ENCODE results near the gene CADM2. TPM values are rescaled to one million over a fixed set of nuclear protein-coding genes. Genes with fewer than 3 reads are reported as not detected.

CADM2 gene
- total RNA-seq, 1 donor from 2014 or later = 6.8 TPM

DNA sequence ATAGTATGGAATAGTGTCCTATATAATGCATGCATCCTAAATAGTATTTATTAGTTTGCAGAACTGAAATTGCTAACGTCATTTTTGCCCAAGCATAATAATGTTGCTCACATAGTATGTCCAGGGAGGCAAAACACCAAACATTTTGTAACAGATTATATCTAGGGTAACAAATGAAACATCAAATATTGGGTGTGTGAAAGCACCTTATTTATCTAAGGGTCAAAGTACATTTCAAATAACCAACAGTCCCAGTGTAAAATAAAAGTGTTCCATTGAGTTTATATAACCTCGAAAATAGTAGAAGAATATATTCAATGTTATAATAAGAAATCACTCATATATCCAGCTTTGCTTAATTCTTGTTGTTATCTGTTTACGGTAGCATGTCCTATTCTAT is 363.1 kb downstream of the CADM2 start:
- Mint-ChIP-seq H3K27me3 (ENCODE audit: insufficient read depth, low read depth) (no peaks in the 10 kb centered on the region), H3K27ac (no peak overlapping the region), H3K9me3 (no peaks in the 10 kb centered on the region), H3K4me3 (no peak overlapping the region), H3K4me1 (no peaks in the 10 kb centered on the region), H3K36me3 (no peaks in the 10 kb centered on the region)
- H4K20me1 ChIP-seq (ENCODE audit: low read depth) = no peaks in the 10 kb centered on the region
- H3K79me2 ChIP-seq (ENCODE audit: low read depth) = no peaks in the 10 kb centered on the region
- H3K9me3 ChIP-seq (ENCODE audit: low read depth) = no peaks in the 10 kb centered on the region
- no peaks in the 10 kb centered on the region for H3K4me1 ChIP-seq
- no peaks in the 10 kb centered on the region for H3K36me3 ChIP-seq
- H3K27ac ChIP-seq = no peak overlapping the region
- no peak overlapping the region for H3K4me3 ChIP-seq
- H3K27me3 ChIP-seq = no peaks in the 10 kb centered on the region
- DNase-seq (ENCODE audit: low spot score) = no peak
- no peak overlapping the region for H3K4me2 ChIP-seq
- no peaks in the 10 kb centered on the region for H3F3A ChIP-seq (ENCODE audit: low read depth)
- TF ChIP-seq, protein P1, sequence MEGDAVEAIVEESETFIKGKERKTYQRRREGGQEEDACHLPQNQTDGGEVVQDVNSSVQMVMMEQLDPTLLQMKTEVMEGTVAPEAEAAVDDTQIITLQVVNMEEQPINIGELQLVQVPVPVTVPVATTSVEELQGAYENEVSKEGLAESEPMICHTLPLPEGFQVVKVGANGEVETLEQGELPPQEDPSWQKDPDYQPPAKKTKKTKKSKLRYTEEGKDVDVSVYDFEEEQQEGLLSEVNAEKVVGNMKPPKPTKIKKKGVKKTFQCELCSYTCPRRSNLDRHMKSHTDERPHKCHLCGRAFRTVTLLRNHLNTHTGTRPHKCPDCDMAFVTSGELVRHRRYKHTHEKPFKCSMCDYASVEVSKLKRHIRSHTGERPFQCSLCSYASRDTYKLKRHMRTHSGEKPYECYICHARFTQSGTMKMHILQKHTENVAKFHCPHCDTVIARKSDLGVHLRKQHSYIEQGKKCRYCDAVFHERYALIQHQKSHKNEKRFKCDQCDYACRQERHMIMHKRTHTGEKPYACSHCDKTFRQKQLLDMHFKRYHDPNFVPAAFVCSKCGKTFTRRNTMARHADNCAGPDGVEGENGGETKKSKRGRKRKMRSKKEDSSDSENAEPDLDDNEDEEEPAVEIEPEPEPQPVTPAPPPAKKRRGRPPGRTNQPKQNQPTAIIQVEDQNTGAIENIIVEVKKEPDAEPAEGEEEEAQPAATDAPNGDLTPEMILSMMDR (IDR thresholded peaks at IDR 0.05) = no peak
- TF ChIP-seq EZH2 (IDR thresholded peaks at IDR 0.05) (no peak), EZH2phosphoT487 (IDR thresholded peaks at IDR 0.05) (no peak)
- H2AFZ ChIP-seq (replicated peaks) = no peak overlapping the region
- no peak overlapping the region for H3K9ac ChIP-seq

DNA sequence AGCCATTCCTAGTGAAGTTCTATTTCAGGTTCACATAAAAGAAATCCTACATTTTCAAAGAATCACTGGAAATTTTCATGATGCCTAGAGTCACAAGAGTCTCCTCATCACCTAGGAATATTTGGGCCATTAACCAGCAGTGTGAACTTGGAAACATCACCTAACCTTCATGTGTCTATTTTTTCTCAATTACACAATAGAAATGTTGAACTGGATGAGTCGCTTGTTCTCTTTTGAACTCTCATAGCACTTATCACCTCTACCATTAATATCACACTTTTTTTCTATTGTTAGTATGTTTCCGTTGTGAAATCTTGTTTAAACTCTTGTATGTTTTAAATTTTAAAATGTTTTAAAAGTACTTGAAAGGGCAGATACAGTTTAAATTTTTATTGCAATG is 371.3 kb downstream of the CADM2 start:
- no peaks in the 10 kb centered on the region for H3F3A ChIP-seq (ENCODE audit: low read depth)
- no peak for DNase-seq (ENCODE audit: low spot score)
- H3K4me3 Mint-ChIP-seq = no peak overlapping the region
- no peaks in the 10 kb centered on the region for H3K27me3 ChIP-seq
- TF ChIP-seq EZH2 (IDR thresholded peaks at IDR 0.05) (no peak), EZH2phosphoT487 (IDR thresholded peaks at IDR 0.05) (no peak)
- TF ChIP-seq, protein P1 (IDR thresholded peaks at IDR 0.05) = no peak
- H3K27me3 Mint-ChIP-seq (ENCODE audit: insufficient read depth, low read depth) = no peaks in the 10 kb centered on the region
- H3K4me2 ChIP-seq = no peak overlapping the region
- H3K9me3 Mint-ChIP-seq = no peaks in the 10 kb centered on the region
- H3K27ac ChIP-seq = no peak overlapping the region
- no peaks in the 10 kb centered on the region for H3K36me3 ChIP-seq
- no peak overlapping the region for H2AFZ ChIP-seq (replicated peaks)
- no peaks in the 10 kb centered on the region for H3K4me1 Mint-ChIP-seq
- H4K20me1 ChIP-seq (ENCODE audit: low read depth) = no peaks in the 10 kb centered on the region
- no peaks in the 10 kb centered on the region for H3K9me3 ChIP-seq (ENCODE audit: low read depth)
- H3K4me3 ChIP-seq = no peak overlapping the region
- H3K9ac ChIP-seq = no peak overlapping the region
- H3K4me1 ChIP-seq = no peaks in the 10 kb centered on the region
- no peaks in the 10 kb centered on the region for H3K79me2 ChIP-seq (ENCODE audit: low read depth)
- no peak overlapping the region for H3K27ac Mint-ChIP-seq
- H3K36me3 Mint-ChIP-seq = no peaks in the 10 kb centered on the region

DNA sequence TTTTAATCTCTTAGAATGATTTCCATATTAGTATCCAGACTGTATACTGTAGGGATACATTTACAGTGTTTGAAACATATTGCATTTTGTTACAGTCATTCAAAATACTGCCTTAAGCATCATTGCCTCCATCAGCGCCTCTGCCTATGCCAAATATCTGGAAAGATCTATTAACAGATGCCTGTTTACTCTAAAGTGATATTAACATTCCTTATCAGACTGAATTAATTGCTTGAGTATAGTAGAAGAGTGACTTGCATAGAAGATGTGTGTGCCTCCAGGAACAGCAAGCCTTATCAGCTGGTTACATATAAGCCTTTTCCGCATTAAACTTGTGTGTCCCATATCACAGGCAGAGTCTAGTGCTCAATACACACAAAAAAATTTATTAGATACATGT is 379.1 kb downstream of the CADM2 start:
- Mint-ChIP-seq H3K27ac (no peak overlapping the region), H3K4me3 (no peak overlapping the region), H3K27me3 (ENCODE audit: insufficient read depth, low read depth) (no peaks in the 10 kb centered on the region), H3K36me3 (no peaks in the 10 kb centered on the region), H3K9me3 (no peaks in the 10 kb centered on the region), H3K4me1 (no peaks in the 10 kb centered on the region)
- no peaks in the 10 kb centered on the region for H3F3A ChIP-seq (ENCODE audit: low read depth)
- H3K79me2 ChIP-seq (ENCODE audit: low read depth) = no peaks in the 10 kb centered on the region
- H3K36me3 ChIP-seq = no peaks in the 10 kb centered on the region
- no peak overlapping the region for H3K4me2 ChIP-seq
- H4K20me1 ChIP-seq (ENCODE audit: low read depth) = no peaks in the 10 kb centered on the region
- no peaks in the 10 kb centered on the region for H3K27me3 ChIP-seq
- H3K4me1 ChIP-seq = no peaks in the 10 kb centered on the region
- H3K4me3 ChIP-seq = no peak overlapping the region
- H2AFZ ChIP-seq (replicated peaks) = no peak overlapping the region
- no peak for DNase-seq (ENCODE audit: low spot score)
- no peak overlapping the region for H3K27ac ChIP-seq
- TF ChIP-seq, protein P1 (IDR thresholded peaks at IDR 0.05) = no peak
- TF ChIP-seq EZH2phosphoT487 (IDR thresholded peaks at IDR 0.05) (no peak), EZH2 (IDR thresholded peaks at IDR 0.05) (no peak)
- H3K9me3 ChIP-seq (ENCODE audit: low read depth) = no peaks in the 10 kb centered on the region
- H3K9ac ChIP-seq = no peak overlapping the region

All from neural progenitor cell (in vitro differentiated cells).